PC-3 (cell line): ENCODE measurements around the gene PRSS8.

Experiments
- CTCF ChIP-seq: fragments of 300-600 bp; sonication (generic); conservative IDR thresholded peaks from 2 replicates; pipeline ENCODE4 v1.5.1; 2017; ENCODE audit warnings: antibody characterized with exemption, low read depth, mild to moderate bottlenecking, low read length
- EZH2 ChIP-seq: fragments of 300-600 bp; sonication (generic); IDR thresholded peaks from one replicate; pipeline ENCODE4 v1.6.1; 2017; ENCODE audit warnings: antibody characterized with exemption, mild to moderate bottlenecking, low read length; ENCODE audit not compliant: unreplicated experiment
- EZH2phosphoT487 ChIP-seq: fragments of 300-600 bp; sonication (generic); IDR thresholded peaks from 2 replicates; pipeline ENCODE4 v1.6.1; 2018; ENCODE audit warnings: mild to moderate bottlenecking, antibody characterized with exemption, low read length, borderline replicate concordance

- TF ChIP-seq EZH2 (no peak), CTCF (no peak), EZH2phosphoT487 (no peak)
Measured at GRCh38 chr16:31132303-31132979, 3.1 kb downstream of the PRSS8 start.
